NCI-H460 (cell line): Measurements from ENCODE around the gene ELP1. TPM values are rescaled to one million over a fixed set of nuclear protein-coding genes. Genes with fewer than 3 reads are reported as not detected.
A peak's percentile ranks its signal among the peaks of the same experiment; 100 is the strongest.
"Not testable (repeated sequence)": the region's sequence is repeated elsewhere in the genome, so short reads cannot be mapped to it uniquely, and the experiment has no call there.

Experiments used
- DNase-seq: peaks from one replicate; pipeline ENCODE4 v3.0.0-alpha.2; 2016; ENCODE audit warnings: low read depth; ENCODE audit errors: extremely low read depth
- total RNA-seq: library from RNA; depleted of rRNA; stranded (reverse); fragments of >200 nt; shearing (Covaris generic); gene quantifications from 2 replicates; pipeline ENCODE4 v1.2.3, GENCODE V29; 2014

ELP1 gene
- total RNA-seq, 1 experiment from 2014 or later: 47.3 TPM

DNA sequence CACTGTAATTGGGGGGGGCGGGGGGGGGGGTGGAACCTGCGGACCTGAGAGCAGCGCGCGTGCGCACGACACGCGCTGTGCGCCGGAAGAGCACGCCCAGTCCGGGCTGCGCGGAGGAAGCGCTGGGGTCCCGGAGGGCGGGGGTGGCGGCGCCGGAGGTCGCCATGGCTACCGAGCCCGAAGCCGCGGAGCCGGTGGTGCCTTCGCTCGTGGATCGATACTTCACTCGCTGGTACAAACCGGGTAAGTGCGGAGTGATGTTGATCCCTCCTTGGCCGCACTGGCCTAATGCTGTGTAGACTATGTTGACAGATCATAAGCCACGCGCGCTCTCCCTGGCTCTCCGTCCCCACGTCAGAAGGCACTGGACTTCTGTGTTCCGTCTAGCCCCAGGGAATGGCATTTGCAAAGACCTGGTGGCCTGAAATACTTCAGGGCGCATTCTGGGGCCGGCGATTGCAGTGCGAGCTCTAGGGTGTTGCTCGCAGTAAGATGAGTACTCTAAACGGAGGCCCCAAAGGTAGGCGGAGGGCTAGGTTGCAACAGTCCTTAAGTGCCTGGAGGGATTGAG lies 484 bp upstream of the ELP1 start, which contains the start of gene ABITRAM:
TSS of gene ABITRAM (plus strand) at position 78 of the 571 bp plus-strand sequence. CDS start at position 165, 87 bp downstream.
- DNase-seq: peak; percentile 74

DNA sequence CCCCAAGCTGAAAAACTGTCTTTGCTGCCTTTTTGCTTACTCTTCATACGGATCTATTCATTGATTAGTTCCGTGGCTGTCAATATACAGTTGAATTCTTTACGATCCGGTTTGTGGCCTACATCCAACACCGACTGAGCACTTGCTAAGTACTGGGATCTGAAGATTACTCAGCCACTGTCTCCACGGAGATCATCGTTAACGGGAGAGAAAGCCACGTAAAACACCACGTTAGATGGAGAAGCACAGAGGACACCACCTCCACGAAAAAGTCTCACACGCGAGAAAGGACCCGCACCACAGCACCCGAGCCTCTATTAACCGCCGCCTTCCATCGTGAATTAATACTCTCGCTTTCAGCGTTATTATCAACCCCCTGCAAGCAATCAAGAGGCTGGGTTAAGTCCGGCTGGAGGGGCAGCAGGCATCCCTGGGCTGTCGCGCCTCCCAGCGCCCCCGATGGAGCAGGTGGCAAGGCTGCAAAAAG lies 650 bp downstream of the ELP1 start:
- no peak for DNase-seq

DNA sequence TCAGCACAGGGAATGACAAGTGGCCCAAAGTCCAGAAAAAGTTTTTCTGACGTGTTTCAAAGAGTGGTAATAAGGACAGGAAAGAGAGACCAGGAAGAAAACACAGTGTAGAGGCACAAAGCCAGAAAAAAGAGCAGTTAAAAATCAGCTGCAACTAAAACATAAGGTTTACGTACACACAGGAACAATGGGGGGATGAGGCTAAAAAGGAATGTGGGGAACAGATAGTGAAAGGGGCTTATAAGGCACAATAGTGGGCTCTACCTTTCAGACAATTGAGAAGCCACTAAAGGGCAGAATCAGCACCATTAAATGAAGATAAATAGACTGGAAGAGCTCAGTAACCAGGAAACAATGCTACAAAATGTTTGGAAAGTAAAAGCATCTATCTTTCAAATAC lies 5.5 kb downstream of the ELP1 start:
- DNase-seq: no peak

DNA sequence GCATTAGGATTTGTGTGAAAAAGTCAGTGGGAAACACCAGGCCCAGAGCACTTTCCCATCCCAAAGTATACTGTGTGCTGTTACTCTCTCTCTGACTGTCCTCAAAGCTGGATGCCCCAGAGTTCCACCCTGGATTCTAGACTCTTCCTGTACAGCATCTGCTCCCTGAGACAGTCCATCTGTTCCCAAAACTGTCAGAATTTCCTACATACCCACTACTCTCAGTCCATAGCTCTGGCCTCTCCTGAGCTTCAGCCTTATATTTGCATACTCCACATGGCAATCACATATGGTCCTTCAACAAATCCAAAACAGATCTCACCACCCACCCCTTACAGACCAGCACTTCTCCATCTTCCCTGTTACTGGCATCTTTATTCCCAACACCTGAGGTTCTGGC lies 9.5 kb downstream of the ELP1 start:
- DNase-seq: no peak

DNA sequence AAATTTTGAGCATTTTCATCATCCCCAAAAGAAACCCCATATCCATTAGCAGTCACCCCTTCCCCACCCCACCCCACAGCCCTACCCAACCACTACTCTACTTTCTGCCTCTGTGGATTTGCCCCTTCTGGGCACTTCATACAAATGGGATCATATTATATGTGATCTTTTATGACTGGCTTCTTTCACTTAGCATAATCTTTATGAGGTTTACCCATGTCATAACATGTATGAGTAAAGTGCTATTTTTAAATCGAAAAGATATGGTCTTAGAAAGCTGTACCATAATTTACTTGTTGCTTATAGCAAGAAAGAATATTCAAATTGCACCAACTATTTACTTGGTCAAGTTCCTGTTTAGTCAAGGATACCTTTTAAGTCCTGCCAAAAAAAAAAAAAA lies 12.7 kb downstream of the ELP1 start:
- no peak for DNase-seq

DNA sequence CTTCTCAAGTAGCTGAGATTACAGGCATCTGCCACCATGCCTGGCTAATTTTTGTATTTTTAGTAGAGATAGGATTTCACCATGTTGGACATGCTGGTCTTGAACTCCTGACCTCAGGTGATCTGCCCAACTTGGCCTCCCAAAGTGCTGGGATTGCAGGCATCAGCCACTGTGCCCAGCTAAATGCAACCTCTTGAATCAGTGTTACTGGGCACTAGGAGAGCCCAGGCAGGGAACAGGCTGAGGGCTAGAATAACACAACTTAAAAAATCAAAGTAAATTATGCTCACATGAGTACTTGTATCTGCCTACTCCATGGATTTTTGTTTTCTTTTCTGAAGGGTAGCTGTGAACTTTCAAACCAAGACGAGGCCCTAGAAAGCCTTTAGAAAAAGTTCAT lies 13.5 kb downstream of the ELP1 start:
- DNase-seq: not testable (repeated sequence)

DNA sequence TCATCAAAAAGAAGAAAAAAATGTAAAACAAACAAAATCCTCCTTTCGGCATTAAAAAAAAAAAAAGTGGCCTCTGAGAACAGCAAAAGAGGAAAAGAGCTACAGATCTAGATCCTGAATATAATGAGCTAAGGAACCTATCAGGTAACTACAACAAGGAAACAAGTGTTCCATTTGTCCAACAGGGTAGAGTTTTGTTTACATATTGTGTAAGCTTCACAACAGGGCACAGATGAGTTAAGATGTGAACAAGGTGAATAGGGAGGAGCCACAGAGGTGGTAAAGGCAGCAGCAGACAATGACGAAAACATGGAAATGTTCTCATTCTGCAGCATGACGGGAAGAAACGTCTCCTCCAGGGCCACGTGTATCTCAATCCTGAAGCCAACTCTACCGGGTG lies 14.4 kb downstream of the ELP1 start:
- DNase-seq: no peak

DNA sequence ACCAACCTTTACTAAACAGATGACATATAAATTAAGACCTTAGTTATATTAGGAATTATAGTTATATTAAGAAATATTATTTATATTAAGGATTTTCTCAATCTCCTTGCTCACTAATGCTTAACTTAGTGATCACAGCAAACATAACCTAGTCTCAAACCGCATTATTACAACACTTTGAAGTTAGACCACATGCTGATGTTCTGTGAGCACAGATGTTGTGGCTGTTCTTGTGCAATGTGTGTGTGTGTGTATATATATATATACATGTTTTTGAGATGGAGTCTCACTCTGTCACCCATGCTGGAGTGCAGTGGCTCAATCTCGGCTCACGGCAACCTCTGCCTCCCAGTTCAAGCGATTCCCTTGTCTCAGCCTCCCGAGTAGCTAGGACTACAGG lies 20.5 kb downstream of the ELP1 start:
- DNase-seq: no peak

DNA sequence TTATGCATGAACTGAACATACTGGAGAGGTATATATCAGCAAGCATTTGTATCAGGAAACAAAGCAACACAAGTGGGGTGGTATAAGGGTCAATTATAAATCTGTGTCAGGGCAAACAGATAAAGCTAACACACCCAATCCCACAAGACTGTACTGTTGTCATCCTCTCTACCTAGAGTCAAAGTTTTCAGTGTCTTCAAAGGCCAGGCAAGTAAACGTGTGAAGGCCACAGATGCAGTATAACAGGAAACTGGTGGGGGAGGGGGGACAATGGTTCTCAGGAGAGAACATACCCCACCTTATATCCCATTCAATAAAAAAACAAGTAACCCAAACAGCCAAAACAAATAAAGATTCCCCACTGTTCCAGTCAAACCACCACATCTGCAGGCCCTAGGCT lies 22.1 kb downstream of the ELP1 start:
- no peak for DNase-seq

DNA sequence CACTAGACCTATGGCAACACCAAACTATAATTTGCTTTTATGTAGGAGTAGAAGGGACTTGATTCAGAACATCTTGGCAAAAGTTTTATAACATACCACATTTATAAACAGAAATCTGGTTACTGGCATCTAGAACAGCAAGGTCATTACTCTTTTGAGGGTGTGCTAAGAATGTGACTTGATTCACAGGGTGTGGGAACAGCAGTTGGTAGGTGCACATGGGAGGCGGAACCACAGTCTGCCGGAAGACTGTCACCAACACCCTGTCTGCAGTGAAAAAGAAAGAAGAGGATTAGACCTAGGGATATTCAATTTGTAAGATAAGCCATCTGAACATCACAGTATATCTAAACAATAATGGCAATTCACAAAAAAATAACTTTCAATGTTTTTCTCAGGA lies 23.0 kb downstream of the ELP1 start:
- no peak for DNase-seq

DNA sequence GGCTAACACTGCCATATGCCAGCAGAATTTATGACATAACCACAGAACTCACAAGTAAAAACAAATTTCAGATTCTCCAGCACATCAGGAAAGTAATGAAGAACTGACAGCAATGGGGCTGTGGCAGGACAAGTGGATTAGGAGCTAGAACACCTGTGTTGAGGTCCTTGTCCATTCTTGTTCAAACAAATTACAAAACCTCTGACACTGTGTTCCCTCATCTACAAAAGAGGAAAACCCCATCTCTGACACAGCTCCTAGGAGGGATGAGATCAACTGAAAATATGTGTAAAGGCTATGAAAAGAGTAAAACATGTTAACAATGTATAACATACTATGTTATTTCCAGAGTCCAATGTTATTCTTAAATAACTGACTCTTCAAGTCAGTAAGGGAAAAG lies 23.5 kb downstream of the ELP1 start:
- no peak for DNase-seq

DNA sequence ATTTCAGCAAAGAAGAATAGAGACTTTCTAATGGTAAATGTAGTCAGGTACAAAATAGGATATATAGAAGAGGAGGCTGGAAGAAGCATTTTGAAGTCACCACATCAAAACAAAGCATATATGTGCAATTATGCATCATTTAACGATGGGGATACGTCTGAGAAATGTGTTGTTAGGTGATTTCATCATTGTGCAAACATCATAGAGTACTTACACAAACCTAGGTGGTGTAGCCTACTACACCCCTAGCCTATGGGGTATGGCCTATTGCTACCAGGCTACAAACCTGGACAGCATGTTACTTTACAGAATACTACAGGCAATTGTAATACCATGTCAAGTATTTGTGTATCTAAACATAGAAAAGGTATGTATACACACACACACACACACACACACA lies 28.4 kb downstream of the ELP1 start:
- no peak for DNase-seq

DNA sequence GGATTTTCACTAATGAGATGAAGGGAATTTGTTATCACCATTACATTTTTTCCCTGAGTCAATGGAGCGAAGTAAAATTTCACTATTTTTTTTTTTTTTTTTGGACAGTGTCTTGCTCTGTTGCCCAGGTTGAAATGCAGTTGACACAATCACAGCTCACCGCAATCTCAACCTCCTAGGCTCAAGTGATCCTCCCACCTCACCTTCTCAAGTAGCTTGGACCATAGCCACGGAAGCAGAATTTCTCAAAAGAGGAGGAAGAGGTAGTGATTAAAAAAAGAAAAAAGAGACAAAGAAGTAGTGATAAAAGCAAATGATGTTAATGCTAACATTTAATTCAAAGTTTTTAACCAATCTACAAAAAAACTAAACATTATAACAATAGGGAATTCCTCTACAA lies 29.8 kb downstream of the ELP1 start:
- DNase-seq: no peak

DNA sequence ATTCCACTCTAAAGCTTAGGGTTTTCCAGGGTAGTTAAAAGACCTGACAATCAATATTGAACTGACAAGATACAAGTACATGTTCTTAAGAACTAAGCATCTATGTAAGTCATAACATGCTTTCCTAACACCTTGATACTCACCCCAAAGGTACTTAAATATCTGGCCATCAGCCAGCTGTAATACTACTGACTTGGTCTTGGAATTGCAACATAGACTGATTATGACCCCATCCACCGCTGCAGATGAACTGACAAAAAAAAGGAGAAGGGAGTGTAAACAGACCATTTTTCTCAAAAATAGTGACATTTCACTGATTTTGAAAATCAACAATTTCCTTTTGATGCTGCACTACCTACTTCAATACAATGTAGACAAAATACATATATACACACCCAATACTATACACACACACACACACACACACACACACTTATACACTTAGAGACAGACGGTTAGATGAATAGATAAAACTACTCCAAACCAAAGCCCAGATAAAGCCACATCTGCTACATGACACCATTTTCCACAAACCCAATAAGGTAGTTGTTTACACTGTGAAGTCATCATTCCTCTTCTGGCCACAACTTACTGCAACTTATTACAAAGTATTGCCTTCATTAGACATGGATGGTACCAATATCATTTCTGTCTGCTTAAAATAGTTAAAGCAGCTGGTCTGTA lies 30.4 kb downstream of the ELP1 start:
- no peak for DNase-seq

DNA sequence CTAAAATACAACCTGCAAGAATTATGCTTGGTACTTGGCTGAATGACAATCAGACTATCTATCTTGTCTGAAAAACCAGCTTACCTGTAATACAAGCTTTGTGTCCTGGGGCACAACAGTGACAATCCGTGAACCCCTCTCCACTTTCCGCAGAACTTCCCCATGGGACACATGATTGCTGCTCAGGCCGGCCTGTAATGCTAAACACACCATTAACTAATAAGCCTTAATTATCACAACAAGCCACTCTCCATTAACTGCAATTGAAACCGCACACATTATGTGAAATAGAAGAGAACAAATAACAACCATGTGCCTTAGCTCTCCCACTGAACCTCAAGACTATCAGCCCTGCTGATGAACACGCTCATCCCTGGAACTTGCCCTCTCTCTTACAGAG lies 33.7 kb downstream of the ELP1 start:
- no peak for DNase-seq

DNA sequence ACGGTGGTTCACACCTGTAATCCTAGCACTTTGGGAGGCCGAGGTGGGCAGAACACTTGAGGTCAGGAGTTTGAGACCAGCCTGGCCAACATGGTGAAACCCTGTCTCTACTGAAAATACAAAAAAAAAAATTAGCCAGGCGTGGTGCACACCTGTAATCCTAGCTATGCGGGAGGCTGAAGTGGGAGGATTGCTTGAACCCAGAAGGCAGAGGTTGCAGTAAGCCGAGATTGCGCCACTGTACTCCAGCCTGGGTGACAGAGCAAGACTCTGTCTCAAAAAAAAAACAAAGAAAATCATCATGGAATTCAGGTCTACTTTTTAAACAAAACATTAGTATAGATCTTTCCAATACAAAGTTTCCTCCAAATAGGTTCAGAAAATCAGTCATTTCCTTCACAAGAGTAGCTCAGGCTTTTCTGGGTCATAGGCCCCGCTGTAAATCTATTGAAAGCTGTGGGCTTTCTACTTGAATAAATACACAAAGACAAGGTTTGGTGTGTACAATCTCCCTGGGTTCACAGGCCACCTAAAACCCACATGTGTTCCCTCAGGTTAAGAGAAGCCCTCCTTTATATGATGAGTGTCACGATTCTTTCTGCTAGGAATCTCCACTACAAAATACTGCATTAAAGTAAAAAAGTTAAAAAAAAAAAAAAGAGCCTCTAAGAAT lies 34.8 kb downstream of the ELP1 start:
- not testable (repeated sequence) for DNase-seq

DNA sequence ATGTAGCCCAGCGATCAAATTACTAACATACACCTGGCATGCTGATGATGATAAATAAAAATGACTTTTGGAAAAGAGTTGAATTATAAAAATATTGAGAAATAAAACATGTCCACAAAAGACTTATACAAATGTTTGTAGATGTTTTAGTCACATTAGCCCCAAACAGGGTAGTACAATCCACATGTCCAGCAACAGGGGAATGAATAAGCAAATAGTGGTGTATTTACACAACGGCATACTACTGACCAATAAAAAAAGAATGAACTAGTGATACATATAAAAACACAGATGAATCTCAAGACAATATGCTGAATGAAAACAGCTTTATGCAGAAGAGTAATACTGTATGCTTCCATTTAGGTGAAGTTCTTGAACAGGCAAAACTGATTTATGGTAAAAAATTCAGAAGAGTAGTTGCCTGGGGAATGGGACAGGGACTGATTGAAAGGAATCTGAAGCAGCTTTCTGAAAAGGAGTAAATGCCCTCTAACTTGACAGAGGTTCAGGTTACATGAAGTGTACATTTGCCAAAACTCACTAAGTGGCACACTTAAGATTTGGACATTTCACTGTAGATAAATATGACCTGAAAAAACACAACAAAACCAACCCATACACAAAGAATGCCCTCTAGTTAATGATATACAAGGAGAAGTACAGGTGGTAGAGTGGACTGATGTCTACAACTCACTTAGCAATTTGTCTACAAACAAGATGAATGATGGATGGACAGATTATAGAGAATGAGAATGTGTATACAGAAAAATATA lies 36.4 kb downstream of the ELP1 start:
- no peak for DNase-seq

DNA sequence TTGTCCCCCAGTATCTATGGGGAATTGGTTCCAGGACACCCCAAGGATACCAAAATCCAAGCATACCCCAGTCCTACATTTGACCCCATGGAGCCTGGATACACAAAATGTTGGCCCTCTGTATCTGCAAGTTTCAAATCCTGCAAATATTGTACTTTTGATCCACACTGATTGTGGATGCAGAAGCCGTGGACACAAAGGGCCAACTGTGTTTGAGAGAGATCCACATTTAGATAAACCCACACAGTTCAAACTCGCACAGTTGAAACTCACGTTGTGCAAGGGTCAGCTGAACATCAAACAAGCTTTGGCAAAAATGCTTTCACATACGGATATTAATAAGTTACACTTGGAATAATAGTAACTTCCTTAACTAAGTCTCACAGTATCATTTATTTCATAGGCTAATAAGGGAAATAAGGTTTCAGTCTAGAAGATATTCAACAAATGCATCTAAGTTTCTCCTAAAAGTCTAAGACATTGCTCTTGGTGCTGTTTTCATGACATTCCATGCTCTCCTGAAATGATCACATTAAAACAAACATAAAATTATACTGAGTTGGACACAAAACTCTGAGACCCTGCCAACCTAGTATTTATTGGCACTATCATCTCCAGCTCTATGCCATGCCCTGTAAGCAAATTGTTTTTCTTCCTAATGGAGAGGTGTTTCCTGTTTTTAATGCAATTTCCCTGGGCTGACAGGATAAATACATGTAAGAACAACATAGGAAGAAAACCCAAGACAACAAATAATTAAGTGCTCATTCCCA lies 39.5 kb downstream of the ELP1 start:
- no peak for DNase-seq

DNA sequence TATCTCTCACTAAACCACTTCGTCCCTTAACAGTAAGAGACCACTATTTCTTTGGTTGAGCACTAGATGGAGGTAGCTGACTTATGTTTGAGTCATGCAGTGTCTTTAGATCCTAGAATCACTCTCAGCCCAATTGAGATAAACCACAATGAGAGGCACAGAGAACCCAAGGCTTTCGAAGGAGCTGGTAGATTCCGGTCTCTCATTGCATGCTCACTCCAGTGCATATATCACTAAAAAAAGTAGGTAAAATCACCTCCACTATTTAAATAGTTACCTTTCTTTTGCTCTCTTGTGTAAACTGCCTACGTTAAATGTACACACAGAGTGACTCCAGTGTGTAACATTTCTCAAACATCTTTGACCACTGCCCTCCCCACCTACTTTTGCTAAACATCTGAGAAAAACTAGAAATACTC lies 44.3 kb downstream of the ELP1 start:
- no peak for DNase-seq

DNA sequence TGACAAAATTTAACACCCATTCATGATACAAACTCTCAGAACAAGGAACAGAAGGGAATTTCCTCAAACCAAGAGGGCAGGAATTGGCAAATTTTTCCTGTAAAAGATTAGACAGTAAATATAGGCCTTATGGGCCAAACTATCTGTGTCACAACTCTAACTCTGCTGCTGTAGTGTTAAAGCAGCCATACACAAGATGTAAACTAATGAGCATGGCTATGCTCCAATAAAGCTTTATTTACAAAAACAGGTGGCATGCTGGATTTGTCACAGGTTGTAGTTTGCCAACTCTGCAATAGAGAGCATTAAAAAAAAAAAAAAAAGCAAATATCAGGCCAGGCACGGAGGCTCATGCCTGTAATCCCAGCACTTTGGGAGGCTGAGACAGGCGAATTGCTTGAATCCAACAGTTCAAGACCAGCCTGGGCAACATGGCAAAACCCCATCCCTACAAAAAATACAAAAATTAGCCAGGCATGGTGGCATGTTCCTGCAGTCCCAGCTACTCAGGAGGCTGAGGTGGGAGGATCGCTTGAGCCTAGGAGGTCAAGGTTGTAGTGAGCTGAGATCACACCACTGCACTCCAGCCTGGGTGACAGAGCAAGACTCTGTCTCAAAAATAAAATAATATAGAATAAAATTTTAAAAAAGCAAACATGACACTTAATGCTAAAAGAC lies 47.2 kb downstream of the ELP1 start:
- DNase-seq: not testable (repeated sequence)
